K562 (cell line): Measurements from ENCODE around the gene SPATA3. TPM values are rescaled to one million over a fixed set of nuclear protein-coding genes. Genes with fewer than 3 reads are reported as not detected.

Experiments used
- CGGBP1 ChIP-seq: fragments of 250-450 bp; sonication (Bioruptor Pico); IDR thresholded peaks from 2 replicates; pipeline ENCODE4 v1.9.0; 2021; ENCODE audit warnings: mild to moderate bottlenecking
- DMBX1 ChIP-seq: fragments of 250-450 bp; sonication (Bioruptor Pico); IDR thresholded peaks from 2 replicates; pipeline ENCODE4 v1.8.0; 2022; ENCODE audit warnings: inconsistent platforms, mild to moderate bottlenecking, moderate library complexity, borderline replicate concordance
- EP400 ChIP-seq: fragments of 450-650 bp; IDR thresholded peaks from 2 replicates; pipeline ENCODE4 v1.6.1; 2017; ENCODE audit warnings: antibody characterized with exemption, mild to moderate bottlenecking, moderate library complexity
- ESRRB ChIP-seq: fragments of 250-450 bp; sonication (Bioruptor Pico); IDR thresholded peaks from 2 replicates; pipeline ENCODE4 v1.5.0; 2020; ENCODE audit warnings: mild to moderate bottlenecking, moderate library complexity, borderline replicate concordance
- GABPA ChIP-seq: fragments of 200-800 bp; sonication (Bioruptor generic); conservative IDR thresholded peaks from 2 replicates; pipeline ENCODE4 v1.6.1; 2016; ENCODE audit warnings: low read depth, missing genetic modification characterization, missing compliant biosample characterization
- GABPB1 ChIP-seq: sonication (generic); formaldehyde crosslinking; IDR thresholded peaks from 2 replicates; pipeline ENCODE4 v1.8.0; 2022; ENCODE audit warnings: mild to moderate bottlenecking, missing genetic modification reagents
- GATAD2B ChIP-seq: fragments of 450-650 bp; IDR thresholded peaks from 2 replicates; pipeline ENCODE4 v1.6.1; 2017; ENCODE audit warnings: mild to moderate bottlenecking, borderline replicate concordance
- HMGN3 ChIP-seq: IDR thresholded peaks from 2 replicates; pipeline ENCODE4 v1.6.1; 2011; ENCODE audit warnings: borderline replicate concordance, low read depth, mild to moderate bottlenecking, mixed read lengths, low read length; ENCODE audit not compliant: insufficient read length; ENCODE audit errors: extremely low read depth
- ID3 ChIP-seq, 2 experiments: fragments of 250-450 bp in 1 of 2; fragments of 450-650 bp in 1 of 2; sonication (Bioruptor Pico) in 1 of 2; IDR thresholded peaks; 2 replicates each; pipeline versions ENCODE4 v1.6.1 to v1.8.0; 2016 to 2021; ENCODE audit warnings: mild to moderate bottlenecking in 2 of 2, moderate library complexity in 2 of 2, missing compliant biosample characterization in 1 of 2, missing genetic modification characterization in 1 of 2
- KLF13 ChIP-seq: fragments of 450-650 bp; IDR thresholded peaks from 2 replicates; pipeline ENCODE4 v1.6.1; 2016; ENCODE audit warnings: missing genetic modification characterization, low read depth, mild to moderate bottlenecking, missing compliant biosample characterization, moderate library complexity, borderline replicate concordance
- MBD2 ChIP-seq: sonication (generic); IDR thresholded peaks from 2 replicates; pipeline ENCODE4 v1.6.1; 2016; ENCODE audit warnings: low read depth, borderline replicate concordance
- MCM3 ChIP-seq: fragments of 450-650 bp; IDR thresholded peaks from 2 replicates; pipeline ENCODE4 v1.6.1; 2016
- NFRKB ChIP-seq: fragments of 450-650 bp; IDR thresholded peaks from 2 replicates; pipeline ENCODE4 v1.6.1; 2016; ENCODE audit warnings: low read depth
- NR4A1 ChIP-seq, 2 experiments: fragments of 250-450 bp in 1 of 2; fragments of 450-650 bp in 1 of 2; sonication (Bioruptor Pico) in 1 of 2; IDR thresholded peaks; 2 replicates each; pipeline versions ENCODE4 v1.4.0 to v1.6.1; 2016 to 2020; ENCODE audit warnings: mild to moderate bottlenecking in 2 of 2, missing compliant biosample characterization in 1 of 2, missing genetic modification characterization in 1 of 2, moderate library complexity in 1 of 2
- PHB ChIP-seq: fragments of 250-450 bp; sonication (Bioruptor Pico); IDR thresholded peaks from 2 replicates; pipeline ENCODE4 v1.5.0; 2021
- RBFOX2 ChIP-seq: fragments of 200-400 bp; formaldehyde crosslinking; IDR thresholded peaks from 2 replicates; pipeline ENCODE4 v1.6.1; 2017; ENCODE audit warnings: low read depth, mild to moderate bottlenecking, low read length, moderate library complexity
- RBM15 ChIP-seq: fragments of 200-400 bp; formaldehyde crosslinking; IDR thresholded peaks from 2 replicates; pipeline ENCODE4 v1.6.1; 2018; ENCODE audit warnings: mild to moderate bottlenecking, low read length, moderate library complexity; ENCODE audit not compliant: insufficient read depth
- SRSF3 ChIP-seq: fragments of 200-400 bp; formaldehyde crosslinking; IDR thresholded peaks from 2 replicates; pipeline ENCODE4 v1.6.1; 2016; ENCODE audit warnings: mild to moderate bottlenecking, low read length, moderate library complexity; ENCODE audit not compliant: insufficient read depth
- TAF7 ChIP-seq: fragments of 450-650 bp; IDR thresholded peaks from 2 replicates; pipeline ENCODE4 v1.6.1; 2016; ENCODE audit warnings: missing genetic modification characterization, missing compliant biosample characterization
- TSC22D4 ChIP-seq: fragments of 450-650 bp; IDR thresholded peaks from 2 replicates; pipeline ENCODE4 v1.6.1; 2016; ENCODE audit warnings: missing genetic modification characterization, missing biosample characterization, control low read depth
- WHSC1 ChIP-seq: IDR thresholded peaks from one replicate; pipeline ENCODE4 v1.6.1; 2012; ENCODE audit warnings: low read length, control low read depth, inconsistent platforms
- ZKSCAN1 ChIP-seq: fragments of 150-350 bp; IDR thresholded peaks from 2 replicates; pipeline ENCODE4 v1.6.1; 2016; ENCODE audit warnings: low read depth, low read length
- ZKSCAN3 ChIP-seq: fragments of 250-450 bp; sonication (Bioruptor Pico); IDR thresholded peaks from 2 replicates; pipeline ENCODE4 v1.4.0; 2020
- ZZZ3 ChIP-seq: fragments of 450-650 bp; IDR thresholded peaks from 2 replicates; pipeline ENCODE4 v1.6.1; 2016; ENCODE audit warnings: antibody characterized with exemption, mild to moderate bottlenecking, moderate library complexity
- polyA plus RNA-seq, 8 experiments: library from polyadenylated mRNA; depleted of rRNA in 4 of 8; stranded (reverse) in 5 of 8; unstranded in 3 of 8; fragments of >200 nt; fragmentation: Nextera tagmentation in 2 of 8; fragmentation: Illumina TruSeq in 1 of 8; extraction: Ambion mirVana in 2 of 8; extraction: Trizol in 1 of 8; gene quantifications; 2 replicates each; pipeline versions ENCODE4 v1.2.1 to v1.2.3, GENCODE V29; 2011 to 2014; ENCODE audit warnings: inconsistent platforms in 1 of 8, missing spikeins in 1 of 8
- total RNA-seq, 7 experiments: library from RNA; depleted of rRNA in 6 of 7; stranded (reverse); fragments of >200 nt in 6 of 7; fragmentation: Illumina TruSeq in 2 of 7; extraction: Trizol in 2 of 7; gene quantifications; 2 replicates each; pipeline versions ENCODE4 v1.2.1 to v1.2.3, GENCODE V29; 2011 to 2021; ENCODE audit warnings: low replicate concordance in 1 of 7
- TF ChIP-seq, protein P1 (sequence below): sonication (generic); formaldehyde crosslinking; IDR thresholded peaks from 2 replicates; pipeline ENCODE4 v1.8.0; 2022; ENCODE audit warnings: missing genetic modification reagents, mild to moderate bottlenecking, borderline replicate concordance
- TF ChIP-seq, protein P2 (sequence below): fragments of 450-650 bp; formaldehyde crosslinking; IDR thresholded peaks from 2 replicates; pipeline ENCODE4 v1.4.0; 2020; ENCODE audit warnings: mild to moderate bottlenecking, moderate library complexity

Gene SPATA3
- total and polyA plus RNA-seq, 9 of the 15 experiments (the other 6 are each of a cell fraction or from before 2014, with no cell fraction given), result not detected

DNA sequence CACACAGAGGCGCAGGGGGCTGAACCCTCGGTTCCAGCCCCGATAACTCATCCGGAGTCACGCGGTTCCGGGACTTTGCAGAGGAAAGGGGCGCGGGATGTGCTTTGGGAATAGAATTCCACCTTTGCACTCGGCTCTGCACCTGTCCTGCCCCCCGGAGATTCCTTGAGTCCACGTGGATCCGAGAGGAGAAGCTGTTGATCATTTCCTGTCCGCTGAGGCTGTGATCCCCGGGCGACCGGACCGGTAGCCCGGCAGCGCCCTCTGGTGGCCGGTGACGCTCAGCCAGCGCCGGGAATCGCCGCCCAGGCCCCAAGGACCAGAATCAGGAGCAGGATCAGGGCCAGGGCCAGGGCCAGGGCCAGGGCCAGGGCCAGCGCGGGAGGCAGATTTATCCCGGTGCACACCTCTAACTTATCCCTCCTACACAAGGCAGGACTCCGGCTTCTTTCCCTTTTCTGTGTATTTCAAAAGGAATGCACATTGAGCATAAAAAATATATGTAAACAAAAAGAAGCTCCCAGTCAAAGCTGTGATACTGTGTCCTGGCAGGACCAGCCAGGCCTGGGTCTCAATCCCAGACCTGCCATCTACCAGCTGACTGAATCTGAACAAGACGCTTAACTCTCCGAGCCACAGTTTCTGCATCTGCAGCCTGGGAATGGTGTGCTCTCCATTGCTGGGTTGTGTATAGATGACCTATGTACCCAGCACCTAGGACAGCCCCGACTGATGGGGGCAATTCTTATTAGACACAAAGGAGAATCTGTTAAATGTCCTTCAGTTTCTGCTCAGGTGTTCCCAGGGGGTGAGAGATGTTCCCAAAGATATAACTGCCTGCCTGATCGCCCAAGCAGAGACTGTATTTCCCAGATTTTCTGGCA lies 8.5 kb upstream of the SPATA3 start (continued):
- TF ChIP-seq NR4A1 (CRISPR knock-in tag; IDR thresholded peaks at IDR 0.05) (no peak), NR4A1 (tag; IDR thresholded peaks at IDR 0.05) (no peak), RBFOX2 (0 out of 2 replicates have a peak, but pooled peaks have one; percentile 25), EP400 (no peak; the same call in 1 of the 2 replicates), CGGBP1 (CRISPR knock-in tag) (no peak), PHB (no peak), DMBX1 (CRISPR knock-in tag) (no peak), TAF7 (tag) (no peak), SRSF3 (no peak), ZKSCAN3 (no peak), NFRKB (no peak), KLF13 (tag) (no peak), GATAD2B (no peak), GABPA (peak; percentile 34; the same call in 1 of the 2 replicates), ZKSCAN1 (no peak), RBM15 (no peak), GABPB1 (CRISPR knock-in tag) (peak; percentile 50; the same call in 1 of the 2 replicates), ESRRB (no peak), WHSC1 (no peak), TSC22D4 (tag) (no peak), ZZZ3 (no peak), MCM3 (no peak), MBD2 (no peak), HMGN3 (no peak), ID3 (CRISPR knock-in tag; IDR thresholded peaks at IDR 0.05) (no peak), ID3 (tag; IDR thresholded peaks at IDR 0.05) (no peak)
- TF ChIP-seq, protein P1, sequence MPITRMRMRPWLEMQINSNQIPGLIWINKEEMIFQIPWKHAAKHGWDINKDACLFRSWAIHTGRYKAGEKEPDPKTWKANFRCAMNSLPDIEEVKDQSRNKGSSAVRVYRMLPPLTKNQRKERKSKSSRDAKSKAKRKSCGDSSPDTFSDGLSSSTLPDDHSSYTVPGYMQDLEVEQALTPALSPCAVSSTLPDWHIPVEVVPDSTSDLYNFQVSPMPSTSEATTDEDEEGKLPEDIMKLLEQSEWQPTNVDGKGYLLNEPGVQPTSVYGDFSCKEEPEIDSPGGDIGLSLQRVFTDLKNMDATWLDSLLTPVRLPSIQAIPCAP (CRISPR knock-in tag), result no peak
- TF ChIP-seq, protein P2, sequence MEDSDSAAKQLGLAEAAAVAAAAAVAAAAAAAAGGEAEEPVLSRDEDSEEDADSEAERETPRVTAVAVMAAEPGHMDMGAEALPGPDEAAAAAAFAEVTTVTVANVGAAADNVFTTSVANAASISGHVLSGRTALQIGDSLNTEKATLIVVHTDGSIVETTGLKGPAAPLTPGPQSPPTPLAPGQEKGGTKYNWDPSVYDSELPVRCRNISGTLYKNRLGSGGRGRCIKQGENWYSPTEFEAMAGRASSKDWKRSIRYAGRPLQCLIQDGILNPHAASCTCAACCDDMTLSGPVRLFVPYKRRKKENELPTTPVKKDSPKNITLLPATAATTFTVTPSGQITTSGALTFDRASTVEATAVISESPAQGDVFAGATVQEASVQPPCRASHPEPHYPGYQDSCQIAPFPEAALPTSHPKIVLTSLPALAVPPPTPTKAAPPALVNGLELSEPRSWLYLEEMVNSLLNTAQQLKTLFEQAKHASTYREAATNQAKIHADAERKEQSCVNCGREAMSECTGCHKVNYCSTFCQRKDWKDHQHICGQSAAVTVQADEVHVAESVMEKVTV (CRISPR knock-in tag), result peak; percentile 81
